ENCODE data around the gene PDE5A. TPM values are rescaled to one million over a fixed set of nuclear protein-coding genes. Genes with fewer than 3 reads are reported as not detected.

Gene PDE5A
- total and polyA plus RNA-seq, 8 donors: 26.7 to 78.2 (median 65.2) TPM

DNA sequence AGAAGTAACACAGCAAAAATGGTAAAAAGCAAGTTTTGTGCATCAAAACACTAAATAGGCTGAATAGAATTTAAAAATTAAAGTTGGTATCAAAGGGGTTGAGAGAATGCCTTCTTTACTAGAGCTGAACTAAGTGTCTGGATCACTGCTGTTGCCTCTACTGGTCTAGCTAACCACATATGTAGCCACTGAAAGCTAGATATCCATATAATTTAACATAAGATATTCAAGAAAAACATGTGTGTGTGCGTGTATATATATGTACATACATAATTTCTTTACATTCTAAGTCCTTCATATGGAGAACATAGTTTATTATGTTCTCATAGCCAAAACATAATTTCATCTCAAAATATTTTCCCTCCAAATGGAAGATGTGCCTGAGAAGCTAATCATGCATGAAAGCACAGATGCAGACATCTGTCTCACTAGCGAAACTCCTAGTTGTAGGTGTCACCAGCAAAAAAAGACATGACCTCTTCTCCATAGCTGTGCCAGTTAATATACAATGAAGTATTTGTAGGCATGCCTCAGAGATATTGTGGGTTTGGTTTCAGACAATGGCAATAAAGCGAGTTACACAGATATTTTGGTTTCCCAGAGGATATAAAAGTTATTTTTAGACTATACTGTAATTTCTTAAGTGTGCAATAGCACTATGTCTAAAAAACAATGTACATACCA lies 47.3 kb downstream of the PDE5A start:
- no peak for DNase-seq
- TF ChIP-seq, protein P1, sequence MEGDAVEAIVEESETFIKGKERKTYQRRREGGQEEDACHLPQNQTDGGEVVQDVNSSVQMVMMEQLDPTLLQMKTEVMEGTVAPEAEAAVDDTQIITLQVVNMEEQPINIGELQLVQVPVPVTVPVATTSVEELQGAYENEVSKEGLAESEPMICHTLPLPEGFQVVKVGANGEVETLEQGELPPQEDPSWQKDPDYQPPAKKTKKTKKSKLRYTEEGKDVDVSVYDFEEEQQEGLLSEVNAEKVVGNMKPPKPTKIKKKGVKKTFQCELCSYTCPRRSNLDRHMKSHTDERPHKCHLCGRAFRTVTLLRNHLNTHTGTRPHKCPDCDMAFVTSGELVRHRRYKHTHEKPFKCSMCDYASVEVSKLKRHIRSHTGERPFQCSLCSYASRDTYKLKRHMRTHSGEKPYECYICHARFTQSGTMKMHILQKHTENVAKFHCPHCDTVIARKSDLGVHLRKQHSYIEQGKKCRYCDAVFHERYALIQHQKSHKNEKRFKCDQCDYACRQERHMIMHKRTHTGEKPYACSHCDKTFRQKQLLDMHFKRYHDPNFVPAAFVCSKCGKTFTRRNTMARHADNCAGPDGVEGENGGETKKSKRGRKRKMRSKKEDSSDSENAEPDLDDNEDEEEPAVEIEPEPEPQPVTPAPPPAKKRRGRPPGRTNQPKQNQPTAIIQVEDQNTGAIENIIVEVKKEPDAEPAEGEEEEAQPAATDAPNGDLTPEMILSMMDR (IDR thresholded peaks at IDR 0.05): no peak

DNA sequence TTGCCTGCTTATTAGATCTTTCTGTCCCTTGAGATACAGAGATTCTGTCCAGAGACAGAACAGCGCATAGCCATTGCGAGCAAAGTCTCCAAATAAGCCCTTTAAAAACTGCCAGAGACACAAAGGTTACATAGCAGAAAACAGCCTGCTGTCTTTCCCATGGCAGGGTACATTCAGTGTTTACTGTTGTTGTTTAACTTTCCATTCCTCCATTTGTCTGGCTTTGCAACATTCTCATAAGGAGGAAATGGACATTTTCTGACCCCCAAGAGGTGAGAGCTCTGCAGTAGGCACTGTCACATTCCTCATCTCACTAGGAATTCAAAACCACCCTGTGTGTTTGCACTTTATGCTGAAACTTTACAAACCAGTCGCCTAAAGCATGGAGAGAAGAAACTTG lies 48.3 kb downstream of the PDE5A start:
- Histone ChIP-seq H3K4me3 (no peak overlapping the region), H3K27me3 (no peaks in the 10 kb centered on the region), H3K4me1 (no peaks in the 10 kb centered on the region), H3K27ac (no peak overlapping the region), H3K9me3 (no peaks in the 10 kb centered on the region), H3K36me3 (no peaks in the 10 kb centered on the region)
- DNase-seq (no peak), ATAC-seq (no peak)
- TF ChIP-seq, protein P1 (IDR thresholded peaks at IDR 0.05): no peak
- intact Hi-C loops (cut with DNase I): no loop called here

More for the DNA sequence above, 47.3 kb downstream of the PDE5A start:
- H3K9me3 ChIP-seq: no peaks in the 10 kb centered on the region
- intact Hi-C loops (cut with DNase I): no loop called here
- H3K4me1 ChIP-seq: no peaks in the 10 kb centered on the region
- no peaks in the 10 kb centered on the region for H3K36me3 ChIP-seq
- H3K27ac ChIP-seq: no peak overlapping the region
- no peaks in the 10 kb centered on the region for H3K27me3 ChIP-seq
- no peak overlapping the region for H3K4me3 ChIP-seq
- no peak for ATAC-seq

DNA sequence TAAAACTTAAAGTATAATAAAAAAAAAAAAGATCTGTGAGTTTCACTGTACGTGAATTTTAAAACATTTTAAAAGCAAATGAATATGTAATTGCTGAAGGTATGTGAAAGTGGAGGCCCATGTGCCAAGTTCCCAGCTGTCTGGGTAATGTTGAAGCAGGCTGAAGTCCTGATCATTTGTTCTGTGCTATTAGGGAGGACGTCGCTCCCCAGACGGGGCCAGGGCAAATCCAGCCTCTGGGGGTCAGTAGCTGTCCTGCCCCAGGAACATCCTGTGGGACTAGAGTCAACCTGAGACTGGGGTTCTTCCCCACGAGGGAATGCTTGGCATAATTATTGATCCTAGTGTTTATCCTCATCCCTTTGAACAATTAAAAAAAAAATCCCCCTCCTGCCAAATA lies 48.8 kb downstream of the PDE5A start:
- intact Hi-C loops (cut with DNase I): no loop called here
- ATAC-seq (no peak), DNase-seq (peak in 1 of 4 donors; percentile 31)
- H3K9me3 ChIP-seq: no peaks in the 10 kb centered on the region
- no peak overlapping the region for H3K27ac ChIP-seq
- no peaks in the 10 kb centered on the region for H3K27me3 ChIP-seq
- no peak overlapping the region for H3K4me3 ChIP-seq
- no peaks in the 10 kb centered on the region for H3K4me1 ChIP-seq
- TF ChIP-seq, protein P1 (IDR thresholded peaks at IDR 0.05): no peak
- no peaks in the 10 kb centered on the region for H3K36me3 ChIP-seq

DNA sequence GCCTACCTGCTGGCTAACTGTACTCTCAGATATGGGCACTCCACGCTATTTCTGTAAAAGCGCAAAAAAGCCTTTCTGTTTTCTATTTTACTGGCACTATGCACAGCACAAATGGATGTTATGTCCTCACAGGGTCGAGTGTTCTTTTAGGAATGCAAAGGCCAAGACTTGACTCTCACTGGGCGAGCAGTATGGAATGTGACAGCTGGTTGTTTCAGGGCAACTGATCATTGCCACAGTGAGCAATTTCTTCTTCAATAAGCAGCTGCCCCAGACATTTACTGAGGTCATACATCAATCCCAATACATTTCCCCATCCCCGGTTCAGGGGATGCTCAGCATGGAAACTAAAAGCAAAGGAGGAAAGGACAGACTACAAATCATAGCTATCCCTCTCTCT lies 58.2 kb downstream of the PDE5A start:
- TF ChIP-seq, protein P1 (IDR thresholded peaks at IDR 0.05): no peak
- Histone ChIP-seq H3K4me3 (no peak overlapping the region), H3K4me1 (no peaks in the 10 kb centered on the region), H3K36me3 (no peaks in the 10 kb centered on the region), H3K9me3 (no peaks in the 10 kb centered on the region), H3K27ac (no peak overlapping the region), H3K27me3 (no peaks in the 10 kb centered on the region)
- peak; percentile 39 for ATAC-seq
- peak in 2 of 4 donors; percentile 35 to 37 for DNase-seq
- intact Hi-C loops (cut with DNase I): no loop called here

DNA sequence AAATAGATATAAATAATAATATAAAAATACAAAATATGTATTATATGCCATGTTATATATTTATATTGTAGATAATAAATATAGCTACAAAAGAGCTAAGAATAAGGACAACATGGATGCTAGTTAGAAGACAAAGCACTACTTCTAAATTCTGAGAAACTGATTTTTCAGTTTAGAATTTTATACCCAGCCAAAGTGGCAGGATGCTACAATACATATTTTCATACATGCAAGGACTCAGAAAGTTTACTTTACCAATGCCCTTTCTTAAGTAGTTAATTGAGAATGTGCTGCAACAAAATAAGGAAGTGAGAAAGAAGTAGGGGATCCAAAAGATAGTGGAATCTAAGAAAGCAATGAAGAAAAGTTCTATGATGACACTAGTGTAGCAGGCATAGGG lies 64.5 kb downstream of the PDE5A start:
- ATAC-seq (no peak), DNase-seq (no peak)
- TF ChIP-seq, protein P1 (IDR thresholded peaks at IDR 0.05): no peak
- H3K27me3 ChIP-seq: no peaks in the 10 kb centered on the region
- peaks cover 0 to 10% of the 10 kb centered on the region in 2 donors for H3K36me3 ChIP-seq
- no peaks in the 10 kb centered on the region for H3K4me1 ChIP-seq
- no peak overlapping the region for H3K27ac ChIP-seq
- H3K4me3 ChIP-seq: no peak overlapping the region
- intact Hi-C loops (cut with DNase I): loop anchor here in 1 of 2 donors (10.0 kb wide), 1 partner anchor 61 kb away; the partner anchor contains the start of gene PDE5A
- H3K9me3 ChIP-seq: peaks cover 0 to 19% of the 10 kb centered on the region in 2 donors

Measured in left lung (tissue), 10 donors.